ENCODE results near the gene SUSD6. TPM values are rescaled to one million over a fixed set of nuclear protein-coding genes. Genes with fewer than 3 reads are reported as not detected.

Gene SUSD6
- total RNA-seq, 2 donors from 2014 or later: 27.3 to 70.3 TPM

DNA sequence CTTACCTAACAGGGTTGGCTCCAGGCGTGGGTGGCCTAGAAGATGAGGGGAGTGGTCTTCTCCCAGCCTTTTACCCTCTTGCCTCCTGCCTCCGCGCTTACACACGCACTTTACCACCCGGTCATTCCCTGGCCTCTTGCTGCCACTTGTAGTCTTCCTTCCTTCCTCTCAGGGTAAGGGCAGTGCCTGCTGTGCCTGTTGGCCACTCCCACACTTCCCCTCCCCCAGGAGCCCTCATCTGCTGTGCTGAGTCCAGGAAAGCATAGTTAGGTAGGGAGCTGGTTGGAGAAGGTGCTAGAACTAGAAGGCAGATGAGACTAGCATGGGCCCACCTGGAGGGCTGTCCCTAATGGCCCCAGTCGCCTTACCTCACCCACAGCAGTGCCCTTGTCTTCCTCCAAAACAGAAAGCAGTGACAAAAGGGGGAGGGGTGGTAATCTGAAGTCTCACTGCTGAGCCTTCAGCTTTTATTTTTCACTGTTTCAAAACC is 101.2 kb downstream of the SUSD6 start:
- TF ChIP-seq, protein P1, sequence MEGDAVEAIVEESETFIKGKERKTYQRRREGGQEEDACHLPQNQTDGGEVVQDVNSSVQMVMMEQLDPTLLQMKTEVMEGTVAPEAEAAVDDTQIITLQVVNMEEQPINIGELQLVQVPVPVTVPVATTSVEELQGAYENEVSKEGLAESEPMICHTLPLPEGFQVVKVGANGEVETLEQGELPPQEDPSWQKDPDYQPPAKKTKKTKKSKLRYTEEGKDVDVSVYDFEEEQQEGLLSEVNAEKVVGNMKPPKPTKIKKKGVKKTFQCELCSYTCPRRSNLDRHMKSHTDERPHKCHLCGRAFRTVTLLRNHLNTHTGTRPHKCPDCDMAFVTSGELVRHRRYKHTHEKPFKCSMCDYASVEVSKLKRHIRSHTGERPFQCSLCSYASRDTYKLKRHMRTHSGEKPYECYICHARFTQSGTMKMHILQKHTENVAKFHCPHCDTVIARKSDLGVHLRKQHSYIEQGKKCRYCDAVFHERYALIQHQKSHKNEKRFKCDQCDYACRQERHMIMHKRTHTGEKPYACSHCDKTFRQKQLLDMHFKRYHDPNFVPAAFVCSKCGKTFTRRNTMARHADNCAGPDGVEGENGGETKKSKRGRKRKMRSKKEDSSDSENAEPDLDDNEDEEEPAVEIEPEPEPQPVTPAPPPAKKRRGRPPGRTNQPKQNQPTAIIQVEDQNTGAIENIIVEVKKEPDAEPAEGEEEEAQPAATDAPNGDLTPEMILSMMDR (IDR thresholded peaks at IDR 0.05): no peak
- Histone ChIP-seq H3K27me3 (no peaks in the 10 kb centered on the region), H3K36me3 (no peaks in the 10 kb centered on the region), H3K4me1 (peaks cover 26% of the 10 kb centered on the region), H3K9me3 (no peaks in the 10 kb centered on the region), H3K27ac (peak overlapping the region; percentile 65), H3K4me3 (no peak overlapping the region), H3K9ac (ENCODE audit: low read depth in 2 of 2, low read length in 2 of 2) (peak overlapping the region in 1 of 2 donors; percentile 67)
- peak; percentile 80 for DNase-seq
- intact Hi-C loops (cut with DNase I): no loop called here

DNA sequence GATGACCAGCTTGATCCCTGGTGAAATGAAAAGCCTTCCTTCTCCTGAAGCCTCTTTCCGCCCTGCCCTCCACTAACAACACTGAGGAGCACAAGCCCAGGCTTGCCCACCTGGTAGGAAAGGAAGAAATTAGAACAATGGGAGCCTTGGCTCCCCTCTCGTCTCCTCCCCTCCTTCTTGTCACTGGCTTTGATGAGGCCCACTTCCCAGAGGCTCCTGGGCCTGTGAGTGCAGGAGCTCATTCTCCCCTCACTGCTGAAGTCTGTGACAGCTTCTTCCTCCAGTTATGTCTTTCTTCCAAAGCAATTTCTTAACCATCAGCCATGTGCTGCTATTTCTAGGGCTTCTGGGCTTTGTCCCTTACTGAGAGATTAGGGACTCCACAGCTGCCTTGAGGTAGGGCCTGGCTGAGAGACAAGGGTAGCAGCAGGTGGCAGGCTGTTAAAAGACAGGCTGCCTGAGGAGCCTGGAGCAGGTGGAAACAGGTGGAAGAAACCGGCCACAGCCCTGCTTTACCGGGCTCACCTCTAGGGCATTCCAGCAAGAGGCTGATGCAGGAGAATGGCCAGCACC is 101.9 kb downstream of the SUSD6 start:
- Histone ChIP-seq H3K27ac (peak overlapping the region; percentile 65), H3K9ac (ENCODE audit: low read depth in 2 of 2, low read length in 2 of 2) (peak overlapping the region in 1 of 2 donors; percentile 67), H3K27me3 (no peaks in the 10 kb centered on the region), H3K4me3 (no peak overlapping the region), H3K4me1 (peaks cover 26% of the 10 kb centered on the region), H3K36me3 (no peaks in the 10 kb centered on the region), H3K9me3 (no peaks in the 10 kb centered on the region)
- TF ChIP-seq, protein P1 (IDR thresholded peaks at IDR 0.05): no peak
- intact Hi-C loops (cut with DNase I): no loop called here
- no peak for DNase-seq

DNA sequence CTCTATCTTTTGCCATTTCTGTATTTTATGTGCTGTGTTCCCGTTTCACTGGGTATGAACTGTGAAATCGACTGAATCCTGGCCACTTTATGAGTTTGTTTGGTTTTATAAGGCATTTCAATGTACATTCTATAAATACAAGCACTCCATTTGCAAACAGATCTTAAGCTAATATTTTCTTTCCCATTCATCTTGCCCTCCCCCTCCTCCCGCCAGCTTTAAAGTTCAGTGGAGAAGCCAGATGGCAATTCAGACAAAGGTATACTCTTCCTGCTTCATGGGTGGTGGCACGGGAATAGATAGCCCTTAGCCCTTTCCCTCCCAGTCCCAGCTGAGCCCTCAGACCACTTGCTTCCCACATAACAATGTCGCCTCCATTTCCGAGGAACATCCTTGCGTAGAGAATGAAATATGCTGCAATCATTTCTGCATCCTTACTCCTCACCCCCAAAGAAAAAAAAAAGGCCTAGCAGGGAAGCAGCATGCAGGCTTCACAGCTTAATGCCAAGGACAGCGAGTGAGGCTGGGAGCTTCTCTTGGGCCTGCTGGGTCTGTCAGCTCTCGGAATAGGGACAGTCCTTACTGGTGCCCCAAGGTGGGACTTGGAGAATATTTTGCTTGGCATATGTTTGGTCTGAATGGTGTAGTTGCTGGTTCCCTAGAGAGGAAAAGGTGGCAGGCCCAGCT is 102.7 kb downstream of the SUSD6 start:
- TF ChIP-seq, protein P1 (IDR thresholded peaks at IDR 0.05): no peak
- DNase-seq: peak; percentile 69
- H3K27me3 ChIP-seq: no peaks in the 10 kb centered on the region
- no peak overlapping the region for H3K4me3 ChIP-seq
- no peaks in the 10 kb centered on the region for H3K36me3 ChIP-seq
- no peak overlapping the region for H3K9ac ChIP-seq (ENCODE audit: low read depth in 2 of 2, low read length in 2 of 2)
- no peaks in the 10 kb centered on the region for H3K9me3 ChIP-seq
- peaks cover 26% of the 10 kb centered on the region for H3K4me1 ChIP-seq
- H3K27ac ChIP-seq: peak overlapping the region; percentile 65
- intact Hi-C loops (cut with DNase I): no loop called here

DNA sequence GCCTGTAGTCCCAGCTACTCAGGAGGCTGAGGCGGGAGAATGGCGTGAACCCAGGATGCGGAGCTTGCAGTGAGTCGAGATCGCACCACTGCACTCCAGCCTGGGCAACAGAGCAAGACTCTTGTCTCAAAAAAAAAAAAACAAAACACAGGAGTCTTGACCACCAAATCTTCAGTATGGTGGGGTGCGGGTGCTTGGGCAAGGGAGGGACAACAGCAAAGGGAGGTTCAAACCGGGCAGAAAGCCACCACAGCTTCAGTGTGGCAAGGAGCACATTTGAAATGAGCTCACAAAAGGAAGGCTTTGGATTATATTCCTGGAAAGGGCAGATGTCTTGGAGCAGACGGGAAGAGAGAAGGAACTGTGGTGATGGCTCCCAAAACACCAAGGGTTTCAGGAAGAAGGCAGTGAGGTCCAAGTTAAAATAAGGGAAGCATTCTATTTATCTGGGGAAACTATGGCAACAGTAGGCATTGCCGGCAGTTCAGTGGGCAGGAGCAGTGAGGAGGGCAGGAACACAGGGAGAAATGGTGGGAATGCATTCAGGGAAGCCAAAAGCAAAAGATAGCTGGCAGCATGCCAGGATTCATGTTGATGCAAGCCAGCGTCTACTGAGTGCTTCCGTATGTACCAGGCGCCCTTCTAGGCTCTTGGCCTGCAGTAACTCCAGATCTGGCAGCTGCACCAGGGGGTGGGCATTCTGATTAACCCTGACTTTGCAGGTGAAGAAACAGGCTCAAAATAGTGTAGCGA is 104.5 kb downstream of the SUSD6 start:
- intact Hi-C loops (cut with DNase I): no loop called here

More for the DNA sequence above, 104.5 kb downstream of the SUSD6 start:
- H3K27me3 ChIP-seq: no peaks in the 10 kb centered on the region
- no peaks in the 10 kb centered on the region for H3K36me3 ChIP-seq
- no peak overlapping the region for H3K4me3 ChIP-seq
- TF ChIP-seq, protein P1 (IDR thresholded peaks at IDR 0.05): no peak
- DNase-seq: peak; percentile 65
- H3K9me3 ChIP-seq: no peaks in the 10 kb centered on the region
- H3K9ac ChIP-seq (ENCODE audit: low read depth in 2 of 2, low read length in 2 of 2): peak overlapping the region in 1 of 2 donors; percentile 3
- peaks cover 24% of the 10 kb centered on the region for H3K4me1 ChIP-seq
- peak overlapping the region; percentile 17 for H3K27ac ChIP-seq
